GM12878 (cell line): ENCODE results near the gene PRM1. TPM values are rescaled to one million over a fixed set of nuclear protein-coding genes. Genes with fewer than 3 reads are reported as not detected.

Experiments
- CHD1 ChIP-seq: IDR thresholded peaks from 2 replicates; pipeline ENCODE4 v1.6.1; 2012; ENCODE audit warnings: low read depth, low read length, improper control_type of control experiment
- EGR1 ChIP-seq, 2 experiments: IDR thresholded peaks; 1 replicate in 1 of 2; 2 replicates in 1 of 2; pipeline ENCODE4 v1.6.1; 2011 to 2012; ENCODE audit warnings: low read depth in 2 of 2, low read length in 2 of 2, borderline replicate concordance in 1 of 2, mild to moderate bottlenecking in 1 of 2, moderate library complexity in 1 of 2
- MEF2B ChIP-seq: fragments of 450-650 bp; IDR thresholded peaks from 2 replicates; pipeline ENCODE4 v1.6.1; 2018; ENCODE audit warnings: mild to moderate bottlenecking, moderate library complexity; ENCODE audit not compliant: partially characterized antibody, poor library complexity, severe bottlenecking
- PAX8 ChIP-seq: fragments of 450-650 bp; IDR thresholded peaks from 2 replicates; pipeline ENCODE4 v1.6.1; 2017; ENCODE audit warnings: mild to moderate bottlenecking, moderate library complexity
- POU2F2 ChIP-seq: IDR thresholded peaks from 3 replicates; pipeline ENCODE4 v1.6.1; 2011; ENCODE audit warnings: low read depth, mild to moderate bottlenecking, low read length, borderline replicate concordance
- RUNX3 ChIP-seq: IDR thresholded peaks from 2 replicates; pipeline ENCODE4 v1.6.1; 2012; ENCODE audit warnings: low read length, inconsistent platforms
- ZNF622 ChIP-seq: fragments of 450-650 bp; IDR thresholded peaks from 2 replicates; pipeline ENCODE4 v1.6.1; 2017; ENCODE audit warnings: mild to moderate bottlenecking, inconsistent platforms
- polyA plus RNA-seq, 11 experiments: library from polyadenylated mRNA; depleted of rRNA in 4 of 11; unstranded in 6 of 11; stranded (reverse) in 5 of 11; fragments of >200 nt; fragmentation: Nextera tagmentation in 4 of 11; fragmentation: Illumina TruSeq in 1 of 11; extraction: Ambion mirVana in 4 of 11; extraction: Trizol in 1 of 11; gene quantifications; 1 replicate in 1 of 11; 2 replicates in 10 of 11; pipeline versions ENCODE4 v1.2.1 to v1.2.3, GENCODE V29; 2011 to 2016; ENCODE audit warnings: inconsistent platforms in 2 of 11, missing spikeins in 2 of 11, low read depth in 1 of 11
- total RNA-seq, 4 experiments: library from RNA; depleted of rRNA in 3 of 4; stranded (reverse); fragments of >200 nt in 3 of 4; fragmentation: Illumina TruSeq in 1 of 4; extraction: Trizol in 1 of 4; gene quantifications; 2 replicates each; pipeline versions ENCODE4 v1.2.1 to v1.2.3, GENCODE V29; 2013 to 2021
- TF ChIP-seq, protein P1 (sequence below): IDR thresholded peaks from 2 replicates; pipeline ENCODE4 v1.6.1; 2011; ENCODE audit warnings: borderline replicate concordance, low read depth, mild to moderate bottlenecking, moderate library complexity, low read length; ENCODE audit not compliant: insufficient read depth, poor library complexity, severe bottlenecking
- TF ChIP-seq, protein P2 (sequence below): fragments of 450-650 bp; IDR thresholded peaks from 2 replicates; pipeline ENCODE4 v1.6.1; 2018; ENCODE audit warnings: mild to moderate bottlenecking, low read depth, moderate library complexity; ENCODE audit not compliant: partially characterized antibody
- TF ChIP-seq, protein P3 (sequence below): IDR thresholded peaks from 2 replicates; pipeline ENCODE4 v1.6.1; 2012; ENCODE audit warnings: low read length, inconsistent platforms

The PRM1 gene
- total and polyA plus RNA-seq, 10 of the 15 experiments (the other 5 are each of a cell fraction or from before 2014, with no cell fraction given): 0.20 TPM; not detected in 9

DNA sequence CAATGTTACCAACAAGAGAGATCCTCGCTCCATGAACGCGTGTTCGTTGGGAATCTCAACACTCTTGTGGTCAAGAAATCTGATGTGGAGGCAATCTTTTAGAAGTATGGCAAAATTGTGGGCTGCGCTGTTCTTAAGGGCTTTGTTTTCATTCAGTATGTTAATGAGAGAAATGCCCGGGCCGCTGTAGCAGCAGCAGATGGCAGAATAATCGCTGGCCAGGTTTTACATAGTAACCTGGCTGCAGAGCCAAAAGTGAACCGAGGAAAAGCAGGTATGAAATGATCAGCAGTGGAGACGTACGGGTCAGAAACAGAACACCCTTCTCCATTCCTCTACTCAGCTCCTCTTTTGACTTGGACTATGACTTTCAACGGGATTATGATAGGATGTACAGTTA lies 38.5 kb downstream of the PRM1 start (continued):
- no peak for TF ChIP-seq MEF2B
- no peak for TF ChIP-seq POU2F2
- TF ChIP-seq, protein P1, sequence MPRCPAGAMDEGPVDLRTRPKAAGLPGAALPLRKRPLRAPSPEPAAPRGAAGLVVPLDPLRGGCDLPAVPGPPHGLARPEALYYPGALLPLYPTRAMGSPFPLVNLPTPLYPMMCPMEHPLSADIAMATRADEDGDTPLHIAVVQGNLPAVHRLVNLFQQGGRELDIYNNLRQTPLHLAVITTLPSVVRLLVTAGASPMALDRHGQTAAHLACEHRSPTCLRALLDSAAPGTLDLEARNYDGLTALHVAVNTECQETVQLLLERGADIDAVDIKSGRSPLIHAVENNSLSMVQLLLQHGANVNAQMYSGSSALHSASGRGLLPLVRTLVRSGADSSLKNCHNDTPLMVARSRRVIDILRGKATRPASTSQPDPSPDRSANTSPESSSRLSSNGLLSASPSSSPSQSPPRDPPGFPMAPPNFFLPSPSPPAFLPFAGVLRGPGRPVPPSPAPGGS: no peak
- TF ChIP-seq, protein P2, sequence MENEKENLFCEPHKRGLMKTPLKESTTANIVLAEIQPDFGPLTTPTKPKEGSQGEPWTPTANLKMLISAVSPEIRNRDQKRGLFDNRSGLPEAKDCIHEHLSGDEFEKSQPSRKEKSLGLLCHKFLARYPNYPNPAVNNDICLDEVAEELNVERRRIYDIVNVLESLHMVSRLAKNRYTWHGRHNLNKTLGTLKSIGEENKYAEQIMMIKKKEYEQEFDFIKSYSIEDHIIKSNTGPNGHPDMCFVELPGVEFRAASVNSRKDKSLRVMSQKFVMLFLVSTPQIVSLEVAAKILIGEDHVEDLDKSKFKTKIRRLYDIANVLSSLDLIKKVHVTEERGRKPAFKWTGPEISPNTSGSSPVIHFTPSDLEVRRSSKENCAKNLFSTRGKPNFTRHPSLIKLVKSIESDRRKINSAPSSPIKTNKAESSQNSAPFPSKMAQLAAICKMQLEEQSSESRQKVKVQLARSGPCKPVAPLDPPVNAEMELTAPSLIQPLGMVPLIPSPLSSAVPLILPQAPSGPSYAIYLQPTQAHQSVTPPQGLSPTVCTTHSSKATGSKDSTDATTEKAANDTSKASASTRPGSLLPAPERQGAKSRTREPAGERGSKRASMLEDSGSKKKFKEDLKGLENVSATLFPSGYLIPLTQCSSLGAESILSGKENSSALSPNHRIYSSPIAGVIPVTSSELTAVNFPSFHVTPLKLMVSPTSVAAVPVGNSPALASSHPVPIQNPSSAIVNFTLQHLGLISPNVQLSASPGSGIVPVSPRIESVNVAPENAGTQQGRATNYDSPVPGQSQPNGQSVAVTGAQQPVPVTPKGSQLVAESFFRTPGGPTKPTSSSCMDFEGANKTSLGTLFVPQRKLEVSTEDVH: no peak
- no peak for TF ChIP-seq PAX8
- no peak for TF ChIP-seq CHD1
- TF ChIP-seq RUNX3: no peak
- no peak for TF ChIP-seq EGR1 (IDR thresholded peaks at IDR 0.05; ENCODE audit: borderline replicate concordance in 1 of 2, low read depth in 2 of 2, low read length in 2 of 2)
- TF ChIP-seq, protein P3, sequence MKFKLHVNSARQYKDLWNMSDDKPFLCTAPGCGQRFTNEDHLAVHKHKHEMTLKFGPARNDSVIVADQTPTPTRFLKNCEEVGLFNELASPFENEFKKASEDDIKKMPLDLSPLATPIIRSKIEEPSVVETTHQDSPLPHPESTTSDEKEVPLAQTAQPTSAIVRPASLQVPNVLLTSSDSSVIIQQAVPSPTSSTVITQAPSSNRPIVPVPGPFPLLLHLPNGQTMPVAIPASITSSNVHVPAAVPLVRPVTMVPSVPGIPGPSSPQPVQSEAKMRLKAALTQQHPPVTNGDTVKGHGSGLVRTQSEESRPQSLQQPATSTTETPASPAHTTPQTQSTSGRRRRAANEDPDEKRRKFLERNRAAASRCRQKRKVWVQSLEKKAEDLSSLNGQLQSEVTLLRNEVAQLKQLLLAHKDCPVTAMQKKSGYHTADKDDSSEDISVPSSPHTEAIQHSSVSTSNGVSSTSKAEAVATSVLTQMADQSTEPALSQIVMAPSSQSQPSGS: no peak
- TF ChIP-seq ZNF622: no peak
